HTR-8/SVneo (cell line): ENCODE results near the gene GARNL3.

Source experiments
- DNase-seq: peaks from one replicate; pipeline ENCODE4 v3.0.0; 2011; ENCODE audit warnings: low spot score, mixed read lengths; ENCODE audit not compliant: insufficient read length
- FAIRE-seq: peaks from 2 replicates; lab custom pipeline; 2011; peaks lifted over from hg19 to GRCh38; lab: Jason Lieb, UNC

Gene GARNL3

GRCh38 chr9:127417131-127418036 is 152.8 kb downstream of the GARNL3 start:
- DNase-seq (no peak), FAIRE-seq (no peak)

- FAIRE-seq (no peak), DNase-seq (peak; percentile 48)
These were observed 153.5 kb downstream of the GARNL3 start for GRCh38 chr9:127418037-127418471.

GRCh38 chr9:127419348-127419747 is 154.8 kb downstream of the GARNL3 start:
- no peak for DNase-seq
- no peak for FAIRE-seq

- DNase-seq (no peak), FAIRE-seq (no peak)
These were observed 156.5 kb downstream of the GARNL3 start for GRCh38 chr9:127421057-127421456.

GRCh38 chr9:127422133-127422782 is 157.7 kb downstream of the GARNL3 start:
- DNase-seq (no peak), FAIRE-seq (no peak)

- DNase-seq (no peak), FAIRE-seq (no peak)
These were observed 158.2 kb downstream of the GARNL3 start for GRCh38 chr9:127422787-127423186.

GRCh38 chr9:127423476-127423933 is 158.9 kb downstream of the GARNL3 start:
- no peak for FAIRE-seq
- no peak for DNase-seq

GRCh38 chr9:127423934-127424675 is 159.5 kb downstream of the GARNL3 start, which contains the start of gene ZNF79:
Gene ZNF79 (plus strand): TSS chr9:127424382. CDS start chr9:127424788, 406 bp downstream.
- DNase-seq = peak; percentile 95
- no peak for FAIRE-seq

- DNase-seq = no peak
- no peak for FAIRE-seq
These were observed 160.1 kb downstream of the GARNL3 start for GRCh38 chr9:127424676-127424999.

- DNase-seq = no peak
- no peak for FAIRE-seq
These were observed 162.2 kb downstream of the GARNL3 start for GRCh38 chr9:127426756-127427155.

- no peak for DNase-seq
- FAIRE-seq = no peak
These were observed 163.8 kb downstream of the GARNL3 start for GRCh38 chr9:127428348-127428747.

- DNase-seq (no peak), FAIRE-seq (no peak)
These were observed 165.8 kb downstream of the GARNL3 start for GRCh38 chr9:127430415-127430814.

- no peak for FAIRE-seq
- DNase-seq = no peak
These were observed 173.1 kb downstream of the GARNL3 start for GRCh38 chr9:127437497-127438264.

- FAIRE-seq = no peak
These were observed 173.8 kb downstream of the GARNL3 start for GRCh38 chr9:127438394-127438793.

More at GRCh38 chr9:127438394-127438793, 173.8 kb downstream of the GARNL3 start:
- no peak for DNase-seq
